Measurements from ENCODE around the gene RAB1B.

GRCh38 chr11:66237867-66238266 lies 30.6 kb upstream of the RAB1B start:
- TF ChIP-seq, protein P1, sequence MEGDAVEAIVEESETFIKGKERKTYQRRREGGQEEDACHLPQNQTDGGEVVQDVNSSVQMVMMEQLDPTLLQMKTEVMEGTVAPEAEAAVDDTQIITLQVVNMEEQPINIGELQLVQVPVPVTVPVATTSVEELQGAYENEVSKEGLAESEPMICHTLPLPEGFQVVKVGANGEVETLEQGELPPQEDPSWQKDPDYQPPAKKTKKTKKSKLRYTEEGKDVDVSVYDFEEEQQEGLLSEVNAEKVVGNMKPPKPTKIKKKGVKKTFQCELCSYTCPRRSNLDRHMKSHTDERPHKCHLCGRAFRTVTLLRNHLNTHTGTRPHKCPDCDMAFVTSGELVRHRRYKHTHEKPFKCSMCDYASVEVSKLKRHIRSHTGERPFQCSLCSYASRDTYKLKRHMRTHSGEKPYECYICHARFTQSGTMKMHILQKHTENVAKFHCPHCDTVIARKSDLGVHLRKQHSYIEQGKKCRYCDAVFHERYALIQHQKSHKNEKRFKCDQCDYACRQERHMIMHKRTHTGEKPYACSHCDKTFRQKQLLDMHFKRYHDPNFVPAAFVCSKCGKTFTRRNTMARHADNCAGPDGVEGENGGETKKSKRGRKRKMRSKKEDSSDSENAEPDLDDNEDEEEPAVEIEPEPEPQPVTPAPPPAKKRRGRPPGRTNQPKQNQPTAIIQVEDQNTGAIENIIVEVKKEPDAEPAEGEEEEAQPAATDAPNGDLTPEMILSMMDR (IDR thresholded peaks at IDR 0.05) = no peak
- TF ChIP-seq POLR2A (IDR thresholded peaks at IDR 0.05) = no peak
